ENCODE data around the gene TRHDE.

TRHDE gene

DNA sequence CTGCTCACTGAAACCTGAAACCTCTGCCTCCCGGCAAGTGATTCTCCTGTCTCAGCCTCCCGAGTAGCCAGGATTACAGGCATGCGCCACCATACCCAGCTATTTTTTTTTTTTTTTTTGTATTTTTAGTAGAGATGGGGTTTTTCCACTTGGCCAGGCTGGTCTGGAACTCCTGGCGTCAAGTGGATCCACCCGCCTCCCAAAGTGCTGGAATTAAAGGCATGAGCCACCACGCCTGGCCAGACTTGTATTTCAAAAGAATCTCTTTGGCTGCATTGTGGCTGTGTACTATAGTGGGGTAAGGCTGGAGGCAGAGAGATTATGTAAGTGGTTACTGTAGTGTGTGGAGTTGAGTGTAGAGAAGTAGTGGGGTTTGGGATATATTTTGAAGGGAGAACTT lies 35.1 kb downstream of the TRHDE start:
- no peaks in the 10 kb centered on the region for H3K9me3 ChIP-seq (ENCODE audit: insufficient read depth, low read length)
- H3K4me1 ChIP-seq (ENCODE audit: insufficient read depth, insufficient read length) = no peaks in the 10 kb centered on the region
- no peaks in the 10 kb centered on the region for H3K36me3 ChIP-seq (ENCODE audit: insufficient read depth, insufficient read length, low read length)
- DNase-seq (ENCODE audit: low read depth, low spot score) = no peak
- TF ChIP-seq SUZ12 (IDR thresholded peaks at IDR 0.05; ENCODE audit: extremely low read depth, insufficient read depth, insufficient read length) (no peak), ZNF274 (IDR thresholded peaks at IDR 0.05; ENCODE audit: low read depth, low read length) (no peak), YY1 (IDR thresholded peaks at IDR 0.05; ENCODE audit: insufficient read depth, insufficient read length) (no peak)
- no peak overlapping the region for H3K9ac ChIP-seq (ENCODE audit: insufficient read length, low read depth)
- H3K27me3 ChIP-seq (ENCODE audit: insufficient read depth, insufficient read length) = no peaks in the 10 kb centered on the region
- no peak overlapping the region for H3K4me3 ChIP-seq (ENCODE audit: insufficient read length, low read depth)

DNA sequence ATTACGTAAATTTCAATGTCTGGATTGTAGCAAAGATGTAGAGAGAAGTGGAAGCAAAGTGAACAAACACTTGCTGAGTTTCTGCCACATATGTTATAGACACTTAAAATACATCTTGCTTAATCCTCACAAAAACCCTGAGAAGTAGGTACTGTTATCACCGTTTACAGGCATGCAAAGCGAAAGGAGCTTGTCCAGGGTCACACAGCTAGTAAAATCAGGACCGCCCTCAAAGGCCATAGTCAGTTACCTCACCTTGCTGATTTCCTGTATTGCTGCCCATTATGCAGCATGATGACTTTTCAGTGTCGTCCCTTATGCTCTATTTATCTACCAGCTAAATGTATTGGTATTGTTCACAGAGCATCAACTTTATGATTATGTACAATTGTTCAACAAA lies 39.8 kb downstream of the TRHDE start:
- no peak for DNase-seq (ENCODE audit: low read depth, low spot score)
- H3K4me3 ChIP-seq (ENCODE audit: insufficient read length, low read depth) = no peak overlapping the region
- no peak for TF ChIP-seq SUZ12 (IDR thresholded peaks at IDR 0.05; ENCODE audit: extremely low read depth, insufficient read depth, insufficient read length)
- no peak for TF ChIP-seq ZNF274 (IDR thresholded peaks at IDR 0.05; ENCODE audit: low read depth, low read length)
- no peak for TF ChIP-seq YY1 (IDR thresholded peaks at IDR 0.05; ENCODE audit: insufficient read depth, insufficient read length)
- no peak overlapping the region for H3K9ac ChIP-seq (ENCODE audit: insufficient read length, low read depth)
- H3K4me1 ChIP-seq (ENCODE audit: insufficient read depth, insufficient read length) = no peaks in the 10 kb centered on the region
- no peaks in the 10 kb centered on the region for H3K9me3 ChIP-seq (ENCODE audit: insufficient read depth, low read length)
- no peaks in the 10 kb centered on the region for H3K36me3 ChIP-seq (ENCODE audit: insufficient read depth, insufficient read length, low read length)
- no peaks in the 10 kb centered on the region for H3K27me3 ChIP-seq (ENCODE audit: insufficient read depth, insufficient read length)

DNA sequence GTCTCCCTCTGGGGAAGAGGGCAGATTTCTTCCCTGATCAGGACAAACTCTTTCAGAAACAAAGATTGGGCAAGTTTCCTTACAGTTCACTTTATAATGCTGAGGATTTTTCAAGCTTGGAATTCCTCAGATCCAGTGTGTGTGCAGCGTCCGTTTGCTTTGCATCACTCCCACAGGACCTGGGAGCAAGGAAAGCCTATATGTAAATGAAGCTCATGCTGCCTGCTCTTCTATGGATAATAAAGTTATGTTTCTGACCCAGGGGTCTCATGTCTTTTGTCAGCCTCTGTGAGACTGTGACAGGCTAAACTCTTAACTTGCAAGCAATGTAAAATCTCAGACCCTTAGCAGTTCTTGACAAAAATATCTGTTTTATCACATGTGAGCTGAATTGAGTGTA lies 41.6 kb downstream of the TRHDE start:
- no peak for DNase-seq (ENCODE audit: low read depth, low spot score)
- no peaks in the 10 kb centered on the region for H3K4me1 ChIP-seq (ENCODE audit: insufficient read depth, insufficient read length)
- H3K9me3 ChIP-seq (ENCODE audit: insufficient read depth, low read length) = no peaks in the 10 kb centered on the region
- TF ChIP-seq SUZ12 (IDR thresholded peaks at IDR 0.05; ENCODE audit: extremely low read depth, insufficient read depth, insufficient read length) (no peak), ZNF274 (IDR thresholded peaks at IDR 0.05; ENCODE audit: low read depth, low read length) (no peak), YY1 (IDR thresholded peaks at IDR 0.05; ENCODE audit: insufficient read depth, insufficient read length) (no peak)
- no peak overlapping the region for H3K4me3 ChIP-seq (ENCODE audit: insufficient read length, low read depth)
- H3K36me3 ChIP-seq (ENCODE audit: insufficient read depth, insufficient read length, low read length) = no peaks in the 10 kb centered on the region
- H3K27me3 ChIP-seq (ENCODE audit: insufficient read depth, insufficient read length) = no peaks in the 10 kb centered on the region
- no peak overlapping the region for H3K9ac ChIP-seq (ENCODE audit: insufficient read length, low read depth)

DNA sequence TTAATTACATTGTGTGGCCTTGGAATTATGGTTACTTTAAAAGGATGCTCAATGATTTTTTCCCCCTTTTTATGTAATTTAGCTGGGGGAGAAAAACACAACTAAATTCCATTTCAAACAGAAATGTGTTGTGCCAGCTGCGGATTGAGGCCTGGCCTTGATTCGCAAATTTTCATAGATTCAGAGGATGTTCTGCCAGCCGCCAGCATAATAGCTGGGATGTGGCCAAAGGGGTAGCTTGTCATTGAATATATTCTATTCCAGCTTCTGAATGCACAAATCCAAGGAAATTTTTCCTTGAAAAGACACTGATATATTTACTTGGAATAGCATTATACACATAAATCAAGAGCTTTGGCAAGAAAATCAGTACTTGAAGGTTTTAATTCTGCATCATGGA lies 43.7 kb downstream of the TRHDE start:
- TF ChIP-seq YY1 (IDR thresholded peaks at IDR 0.05; ENCODE audit: insufficient read depth, insufficient read length) = no peak
- no peak for TF ChIP-seq ZNF274 (IDR thresholded peaks at IDR 0.05; ENCODE audit: low read depth, low read length)
- TF ChIP-seq SUZ12 (IDR thresholded peaks at IDR 0.05; ENCODE audit: extremely low read depth, insufficient read depth, insufficient read length) = no peak
- DNase-seq (ENCODE audit: low read depth, low spot score) = no peak
- no peak overlapping the region for H3K4me3 ChIP-seq (ENCODE audit: insufficient read length, low read depth)
- no peak overlapping the region for H3K9ac ChIP-seq (ENCODE audit: insufficient read length, low read depth)
- H3K36me3 ChIP-seq (ENCODE audit: insufficient read depth, insufficient read length, low read length) = no peaks in the 10 kb centered on the region
- H3K27me3 ChIP-seq (ENCODE audit: insufficient read depth, insufficient read length) = no peaks in the 10 kb centered on the region
- H3K9me3 ChIP-seq (ENCODE audit: insufficient read depth, low read length) = no peaks in the 10 kb centered on the region
- H3K4me1 ChIP-seq (ENCODE audit: insufficient read depth, insufficient read length) = no peaks in the 10 kb centered on the region

DNA sequence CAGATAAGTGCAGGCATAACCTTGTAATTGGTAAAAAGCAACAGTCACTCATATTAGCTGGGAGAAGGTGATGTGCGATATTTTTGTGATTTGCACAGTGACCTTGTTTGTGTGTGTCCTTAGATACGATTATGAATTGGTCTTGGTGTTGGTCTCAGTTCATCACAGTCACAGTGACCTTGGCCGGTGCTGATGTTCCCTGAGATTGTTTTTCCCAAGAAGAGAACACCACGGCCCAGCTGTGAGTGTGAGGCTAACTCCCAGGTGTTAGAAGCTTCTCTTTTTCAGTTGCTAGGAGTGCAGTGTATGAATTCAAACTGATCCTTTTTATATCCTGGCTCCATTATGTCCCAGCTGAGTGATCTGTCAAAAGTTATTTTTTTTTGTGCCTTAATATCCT lies 46.2 kb downstream of the TRHDE start:
- Histone ChIP-seq H3K4me1 (ENCODE audit: insufficient read depth, insufficient read length) (no peaks in the 10 kb centered on the region), H3K27me3 (ENCODE audit: insufficient read depth, insufficient read length) (no peaks in the 10 kb centered on the region), H3K9me3 (ENCODE audit: insufficient read depth, low read length) (no peaks in the 10 kb centered on the region), H3K4me3 (ENCODE audit: insufficient read length, low read depth) (no peak overlapping the region), H3K36me3 (ENCODE audit: insufficient read depth, insufficient read length, low read length) (no peaks in the 10 kb centered on the region), H3K9ac (ENCODE audit: insufficient read length, low read depth) (no peak overlapping the region)
- no peak for DNase-seq (ENCODE audit: low read depth, low spot score)
- TF ChIP-seq SUZ12 (IDR thresholded peaks at IDR 0.05; ENCODE audit: extremely low read depth, insufficient read depth, insufficient read length) = no peak

DNA sequence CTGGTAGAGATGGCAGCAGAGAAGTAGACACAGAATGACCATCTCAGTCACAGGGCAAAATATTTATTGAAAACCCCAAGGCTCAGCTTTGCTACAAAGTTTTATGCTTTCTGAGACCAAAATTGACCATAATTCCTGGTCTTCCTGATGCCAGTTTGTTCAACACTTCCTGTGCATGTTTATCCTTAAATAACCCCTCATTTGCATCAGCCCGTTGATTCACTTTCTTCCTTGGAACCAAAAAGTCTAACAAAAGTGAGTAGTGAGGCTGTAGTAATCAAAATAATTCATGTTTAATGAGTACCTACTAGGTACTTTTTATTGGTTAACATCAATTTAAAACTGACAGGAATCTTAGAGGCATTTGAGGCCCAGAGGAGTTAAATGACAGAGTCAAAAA lies 51.7 kb downstream of the TRHDE start:
- no peaks in the 10 kb centered on the region for H3K36me3 ChIP-seq (ENCODE audit: insufficient read depth, insufficient read length, low read length)
- no peak overlapping the region for H3K9ac ChIP-seq (ENCODE audit: insufficient read length, low read depth)
- H3K9me3 ChIP-seq (ENCODE audit: insufficient read depth, low read length) = no peaks in the 10 kb centered on the region
- no peak overlapping the region for H3K4me3 ChIP-seq (ENCODE audit: insufficient read length, low read depth)
- no peak for TF ChIP-seq SUZ12 (IDR thresholded peaks at IDR 0.05; ENCODE audit: extremely low read depth, insufficient read depth, insufficient read length)
- TF ChIP-seq ZNF274 (IDR thresholded peaks at IDR 0.05; ENCODE audit: low read depth, low read length) = no peak
- TF ChIP-seq YY1 (IDR thresholded peaks at IDR 0.05; ENCODE audit: insufficient read depth, insufficient read length) = no peak
- no peak for DNase-seq (ENCODE audit: low read depth, low spot score)
- H3K4me1 ChIP-seq (ENCODE audit: insufficient read depth, insufficient read length) = no peaks in the 10 kb centered on the region
- H3K27me3 ChIP-seq (ENCODE audit: insufficient read depth, insufficient read length) = no peaks in the 10 kb centered on the region

DNA sequence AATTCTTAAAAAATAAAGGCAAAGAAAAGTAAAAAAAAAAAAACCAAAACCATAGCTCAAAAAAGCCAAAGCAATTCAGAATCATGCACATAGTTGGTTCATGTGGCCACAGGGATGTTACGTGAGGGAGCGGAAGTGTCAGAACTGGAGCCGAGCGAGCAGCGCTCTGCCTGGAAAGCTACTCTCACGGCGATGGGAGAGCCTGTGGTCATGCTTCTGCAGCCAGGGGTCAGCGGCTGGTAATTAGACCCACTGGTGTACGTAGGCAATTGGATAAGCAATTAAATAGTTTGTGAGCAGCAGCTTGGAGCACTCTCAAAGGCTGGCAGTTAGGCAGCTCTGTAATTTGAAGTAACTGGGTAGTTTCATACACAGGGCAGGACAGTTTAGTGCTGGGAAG lies 58.1 kb downstream of the TRHDE start:
- no peaks in the 10 kb centered on the region for H3K27me3 ChIP-seq (ENCODE audit: insufficient read depth, insufficient read length)
- TF ChIP-seq ZNF274 (IDR thresholded peaks at IDR 0.05; ENCODE audit: low read depth, low read length) (no peak), YY1 (IDR thresholded peaks at IDR 0.05; ENCODE audit: insufficient read depth, insufficient read length) (no peak), SUZ12 (IDR thresholded peaks at IDR 0.05; ENCODE audit: extremely low read depth, insufficient read depth, insufficient read length) (no peak)
- no peaks in the 10 kb centered on the region for H3K9me3 ChIP-seq (ENCODE audit: insufficient read depth, low read length)
- H3K4me3 ChIP-seq (ENCODE audit: insufficient read length, low read depth) = no peak overlapping the region
- no peak for DNase-seq (ENCODE audit: low read depth, low spot score)
- H3K9ac ChIP-seq (ENCODE audit: insufficient read length, low read depth) = no peak overlapping the region
- H3K4me1 ChIP-seq (ENCODE audit: insufficient read depth, insufficient read length) = no peaks in the 10 kb centered on the region
- H3K36me3 ChIP-seq (ENCODE audit: insufficient read depth, insufficient read length, low read length) = no peaks in the 10 kb centered on the region

DNA sequence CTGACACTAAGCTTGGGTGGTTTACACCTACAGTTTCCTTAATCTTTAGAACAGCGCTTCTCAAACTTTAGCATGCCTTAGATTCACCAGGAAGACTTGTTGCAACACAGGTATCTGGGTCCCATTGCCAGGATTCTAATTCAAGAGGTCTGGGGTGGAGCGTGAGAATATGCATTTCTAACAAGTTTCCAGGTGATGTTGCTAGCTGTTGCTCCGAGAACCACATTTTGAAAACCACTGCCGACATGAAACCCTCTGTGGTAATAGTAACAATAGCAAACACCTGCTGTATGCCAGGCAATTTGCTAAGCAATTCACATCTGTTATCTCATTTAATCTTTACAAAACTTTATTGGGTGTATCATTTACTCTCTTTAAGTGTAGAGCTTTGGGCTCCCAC lies 58.6 kb downstream of the TRHDE start:
- no peak for DNase-seq (ENCODE audit: low read depth, low spot score)
- H3K4me3 ChIP-seq (ENCODE audit: insufficient read length, low read depth) = no peak overlapping the region
- no peak for TF ChIP-seq SUZ12 (IDR thresholded peaks at IDR 0.05; ENCODE audit: extremely low read depth, insufficient read depth, insufficient read length)
- TF ChIP-seq ZNF274 (IDR thresholded peaks at IDR 0.05; ENCODE audit: low read depth, low read length) = no peak
- TF ChIP-seq YY1 (IDR thresholded peaks at IDR 0.05; ENCODE audit: insufficient read depth, insufficient read length) = no peak
- H3K36me3 ChIP-seq (ENCODE audit: insufficient read depth, insufficient read length, low read length) = no peaks in the 10 kb centered on the region
- no peaks in the 10 kb centered on the region for H3K9me3 ChIP-seq (ENCODE audit: insufficient read depth, low read length)
- H3K27me3 ChIP-seq (ENCODE audit: insufficient read depth, insufficient read length) = no peaks in the 10 kb centered on the region
- H3K4me1 ChIP-seq (ENCODE audit: insufficient read depth, insufficient read length) = no peaks in the 10 kb centered on the region
- H3K9ac ChIP-seq (ENCODE audit: insufficient read length, low read depth) = no peak overlapping the region
